OCI-LY7 (cell line): ENCODE results near the gene STXBP6. TPM values are rescaled to one million over a fixed set of nuclear protein-coding genes. Genes with fewer than 3 reads are reported as not detected.

Experiments
- BruUV-seq: library from RNA; stranded (reverse); fragments of 400-500 nt; replicated peaks from 2 replicates; lab custom pipeline; 2021; lab: Mats Ljungman, UMichigan
- CTCF ChIA-PET: fragments of 300-600 bp; sonication (Branson Sonifier 250); formaldehyde crosslinking; loops from one replicate; lab custom pipeline; 2022; ENCODE audit warnings: antibody characterized with exemption; ENCODE audit not compliant: unreplicated experiment; lab: Charles Lee
- POLR2A ChIA-PET: fragments of 300-600 bp; sonication (Branson Sonifier 250); formaldehyde crosslinking; loops from one replicate; lab custom pipeline; 2022; ENCODE audit warnings: antibody characterized with exemption; lab: Charles Lee
- DNase-seq: peaks from one replicate; pipeline ENCODE4 v3.0.0-alpha.2; 2015; ENCODE audit warnings: low spot score
- H2AFZ ChIP-seq: fragments of 200-600 bp; sonication (generic), shearing (Covaris generic); 2 replicates; pipeline ENCODE4 v1.6.1; 2014; ENCODE audit warnings: mild to moderate bottlenecking, antibody characterized with exemption, low read length, moderate library complexity
- H3K27ac ChIP-seq: fragments of 200-600 bp; sonication (generic); 2 replicates; pipeline ENCODE4 v1.5.1; 2014; ENCODE audit warnings: mixed run types, low read depth, mild to moderate bottlenecking, moderate library complexity, low read length, inconsistent platforms; ENCODE audit not compliant: poor library complexity, severe bottlenecking
- H3K36me3 ChIP-seq: fragments of 200-600 bp; sonication (generic); 2 replicates; pipeline ENCODE4 v1.6.1; 2014; ENCODE audit warnings: mild to moderate bottlenecking, antibody characterized with exemption, low read length, moderate library complexity, mixed read lengths; ENCODE audit not compliant: insufficient read depth
- H3K4me1 ChIP-seq: fragments of 200-600 bp; sonication (generic); 2 replicates; pipeline ENCODE4 v1.5.1; 2014; ENCODE audit warnings: mild to moderate bottlenecking, low read length; ENCODE audit not compliant: insufficient read depth, poor library complexity, severe bottlenecking
- H3K4me2 ChIP-seq: fragments of 200-600 bp; sonication (generic); 2 replicates; pipeline ENCODE4 v1.6.1; 2014; ENCODE audit warnings: mild to moderate bottlenecking, low read length
- H3K4me3 ChIP-seq: fragments of 200-600 bp; sonication (generic); 2 replicates; pipeline ENCODE4 v1.5.1; 2014; ENCODE audit warnings: mild to moderate bottlenecking, low read depth, low read length; ENCODE audit not compliant: poor library complexity, severe bottlenecking
- H3K79me2 ChIP-seq: fragments of 200-600 bp; sonication (generic); 2 replicates; pipeline ENCODE4 v1.6.1; 2016; ENCODE audit warnings: low read depth, mild to moderate bottlenecking, low read length, moderate library complexity, mixed read lengths; ENCODE audit not compliant: insufficient read depth
- H3K9me2 ChIP-seq: fragments of 200-600 bp; sonication (generic); 2 replicates; pipeline ENCODE4 v1.6.1; 2016; ENCODE audit warnings: mild to moderate bottlenecking, low read length, mixed read lengths; ENCODE audit not compliant: insufficient read depth
- H3K9me3 ChIP-seq: fragments of 200-600 bp; sonication (generic); 2 replicates; pipeline ENCODE4 v1.6.1; 2014; ENCODE audit warnings: mild to moderate bottlenecking, mixed run types, low read length, mixed read lengths
- H4K20me1 ChIP-seq: fragments of 200-600 bp; sonication (generic); 2 replicates; pipeline ENCODE4 v1.6.1; 2014; ENCODE audit warnings: mild to moderate bottlenecking, antibody characterized with exemption, low read length, moderate library complexity, mixed read lengths; ENCODE audit not compliant: insufficient read depth
- EZH2phosphoT487 ChIP-seq: fragments of 200-600 bp; sonication (generic); IDR thresholded peaks from 2 replicates; pipeline ENCODE4 v1.6.1; 2018; ENCODE audit warnings: low read depth, borderline replicate concordance, mild to moderate bottlenecking, mixed run types, antibody characterized with exemption, low read length, moderate library complexity, mixed read lengths
- intact Hi-C: fragments of 100-400 bp; cut with micrococcal nuclease; formaldehyde crosslinking; loops from one replicate; pipeline ENCODE4 v1.10.0; 2022; ENCODE audit not compliant: unreplicated experiment
- total RNA-seq, 2 experiments: library from RNA; depleted of rRNA in 1 of 2; stranded (reverse); fragments of >200 nt in 1 of 2; shearing (Covaris generic) in 1 of 2; gene quantifications; 2 replicates each; pipeline ENCODE4 v1.2.3, GENCODE V29; 2014 to 2022
- TF ChIP-seq, protein P1 (sequence below): fragments of 200-600 bp; sonication (generic); conservative IDR thresholded peaks from 2 replicates; pipeline ENCODE4 v1.5.1; 2014; ENCODE audit warnings: mild to moderate bottlenecking, antibody characterized with exemption, low read length, moderate library complexity, mixed read lengths

Gene STXBP6
- total RNA-seq, 2 experiments from 2014 or later = 0.48 TPM; not detected in 1

DNA sequence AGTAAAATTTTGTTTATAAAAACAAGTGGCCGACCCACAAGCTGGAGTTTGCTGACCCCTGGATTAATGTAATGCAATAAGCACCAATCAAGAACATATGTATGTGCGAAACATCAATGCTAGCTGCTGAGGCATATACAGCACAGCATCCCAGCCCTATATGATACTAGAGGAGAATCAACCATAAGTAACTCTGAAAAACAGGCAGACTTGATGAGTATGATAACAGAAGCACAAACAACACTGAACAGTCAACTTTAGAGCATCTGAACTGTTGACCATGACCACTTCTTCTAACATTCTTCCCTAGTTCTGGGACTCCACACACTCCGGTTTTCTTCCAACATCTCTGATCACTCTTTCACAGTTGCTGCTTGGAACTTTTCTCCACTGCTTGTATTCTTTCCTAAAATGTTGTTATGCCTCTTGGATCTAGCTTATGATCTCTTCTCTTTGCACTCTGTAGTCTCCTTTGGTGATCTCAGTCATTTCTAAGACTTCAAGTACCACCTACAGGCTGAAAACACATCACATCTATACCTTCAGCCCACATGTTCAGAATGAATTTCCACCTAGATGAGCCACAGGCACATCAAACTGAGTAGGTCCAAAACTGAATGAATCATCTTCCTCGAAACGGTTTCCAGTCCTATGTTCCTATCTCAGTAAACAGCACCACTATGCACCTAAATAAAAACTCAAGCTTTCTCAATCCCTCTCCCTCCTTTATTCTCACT is 57.2 kb downstream of the STXBP6 start:
- Histone ChIP-seq H3K36me3 (no peaks in the 10 kb centered on the region), H3K9me3 (no peaks in the 10 kb centered on the region), H3K4me1 (no peaks in the 10 kb centered on the region), H3K4me3 (no peak overlapping the region), H4K20me1 (no peaks in the 10 kb centered on the region), H2AFZ (no peak overlapping the region), H3K79me2 (no peaks in the 10 kb centered on the region), H3K9me2 (no peaks in the 10 kb centered on the region), H3K4me2 (no peak overlapping the region), H3K27ac (no peak overlapping the region)
- CTCF ChIA-PET = no interaction called here
- intact Hi-C loops = no loop called here
- POLR2A ChIA-PET = interaction anchor here (0.6 kb wide), 1 partner anchor 14 kb away, joined by 3 read pairs; no protein-coding TSS in a partner anchor
- no peak for DNase-seq
- no TSS peak for BruUV-seq
- no peak for TF ChIP-seq EZH2phosphoT487
- TF ChIP-seq, protein P1, sequence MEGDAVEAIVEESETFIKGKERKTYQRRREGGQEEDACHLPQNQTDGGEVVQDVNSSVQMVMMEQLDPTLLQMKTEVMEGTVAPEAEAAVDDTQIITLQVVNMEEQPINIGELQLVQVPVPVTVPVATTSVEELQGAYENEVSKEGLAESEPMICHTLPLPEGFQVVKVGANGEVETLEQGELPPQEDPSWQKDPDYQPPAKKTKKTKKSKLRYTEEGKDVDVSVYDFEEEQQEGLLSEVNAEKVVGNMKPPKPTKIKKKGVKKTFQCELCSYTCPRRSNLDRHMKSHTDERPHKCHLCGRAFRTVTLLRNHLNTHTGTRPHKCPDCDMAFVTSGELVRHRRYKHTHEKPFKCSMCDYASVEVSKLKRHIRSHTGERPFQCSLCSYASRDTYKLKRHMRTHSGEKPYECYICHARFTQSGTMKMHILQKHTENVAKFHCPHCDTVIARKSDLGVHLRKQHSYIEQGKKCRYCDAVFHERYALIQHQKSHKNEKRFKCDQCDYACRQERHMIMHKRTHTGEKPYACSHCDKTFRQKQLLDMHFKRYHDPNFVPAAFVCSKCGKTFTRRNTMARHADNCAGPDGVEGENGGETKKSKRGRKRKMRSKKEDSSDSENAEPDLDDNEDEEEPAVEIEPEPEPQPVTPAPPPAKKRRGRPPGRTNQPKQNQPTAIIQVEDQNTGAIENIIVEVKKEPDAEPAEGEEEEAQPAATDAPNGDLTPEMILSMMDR = no peak

GRCh38 chr14:24991821-24992220 is 58.1 kb downstream of the STXBP6 start:
- intact Hi-C loops = no loop called here
- BruUV-seq = no TSS peak
- Histone ChIP-seq H4K20me1 (no peaks in the 10 kb centered on the region), H3K79me2 (no peaks in the 10 kb centered on the region), H3K27ac (no peak overlapping the region), H3K36me3 (no peaks in the 10 kb centered on the region), H3K4me1 (no peaks in the 10 kb centered on the region), H3K4me2 (no peak overlapping the region), H3K4me3 (no peak overlapping the region), H2AFZ (no peak overlapping the region), H3K9me3 (no peaks in the 10 kb centered on the region), H3K9me2 (no peaks in the 10 kb centered on the region)
- TF ChIP-seq EZH2phosphoT487 = no peak
- TF ChIP-seq, protein P1 = no peak
- ChIA-PET CTCF (no interaction called here), POLR2A (no interaction called here)
- DNase-seq = no peak

- DNase-seq = no peak
- BruUV-seq = no TSS peak
- H2AFZ ChIP-seq = no peak overlapping the region
- H3K4me3 ChIP-seq = no peak overlapping the region
- H3K4me2 ChIP-seq = no peak overlapping the region
- TF ChIP-seq, protein P1 = no peak
- TF ChIP-seq EZH2phosphoT487 = no peak
- H3K9me3 ChIP-seq = no peaks in the 10 kb centered on the region
- intact Hi-C loops = no loop called here
- ChIA-PET POLR2A (no interaction called here), CTCF (no interaction called here)
- no peaks in the 10 kb centered on the region for H3K9me2 ChIP-seq
- H3K36me3 ChIP-seq = no peaks in the 10 kb centered on the region
- no peaks in the 10 kb centered on the region for H3K4me1 ChIP-seq
- no peaks in the 10 kb centered on the region for H3K79me2 ChIP-seq
- no peak overlapping the region for H3K27ac ChIP-seq
- H4K20me1 ChIP-seq = no peaks in the 10 kb centered on the region
Measured at GRCh38 chr14:24991288-24991687, 58.7 kb downstream of the STXBP6 start.
